Kidney epithelial cell (primary cell): ENCODE results near the gene SFXN3. TPM values are rescaled to one million over a fixed set of nuclear protein-coding genes. Genes with fewer than 3 reads are reported as not detected.

Source experiments
- DNase-seq: peaks from one replicate; pipeline ENCODE4 v3.0.0-alpha.2; 2010; ENCODE audit warnings: low read depth
- H3K27me3 ChIP-seq: 2 replicates; pipeline ENCODE4 v1.6.0; 2011; ENCODE audit warnings: low read length; ENCODE audit not compliant: control insufficient read depth, insufficient read depth
- H3K36me3 ChIP-seq: 2 replicates; pipeline ENCODE4 v1.5.1; 2011; ENCODE audit warnings: low read length; ENCODE audit not compliant: control insufficient read depth, insufficient read depth
- H3K4me3 ChIP-seq: 2 replicates; pipeline ENCODE4 v1.5.1; 2011; ENCODE audit warnings: low read depth, mild to moderate bottlenecking, control low read depth, low read length
- CTCF ChIP-seq: IDR thresholded peaks from 2 replicates; pipeline ENCODE4 v1.5.1; 2011; ENCODE audit warnings: mild to moderate bottlenecking, moderate library complexity, low read length, control low read depth, inconsistent platforms; ENCODE audit not compliant: insufficient read depth, poor library complexity, severe bottlenecking
- total RNA-seq: library from RNA; depleted of rRNA; stranded (reverse); fragments of >200 nt; gene quantifications from 2 replicates; pipeline ENCODE4 v1.2.3, GENCODE V29; 2015

Gene SFXN3
- total RNA-seq, 1 donor from 2014 or later = 59.4 TPM

DNA sequence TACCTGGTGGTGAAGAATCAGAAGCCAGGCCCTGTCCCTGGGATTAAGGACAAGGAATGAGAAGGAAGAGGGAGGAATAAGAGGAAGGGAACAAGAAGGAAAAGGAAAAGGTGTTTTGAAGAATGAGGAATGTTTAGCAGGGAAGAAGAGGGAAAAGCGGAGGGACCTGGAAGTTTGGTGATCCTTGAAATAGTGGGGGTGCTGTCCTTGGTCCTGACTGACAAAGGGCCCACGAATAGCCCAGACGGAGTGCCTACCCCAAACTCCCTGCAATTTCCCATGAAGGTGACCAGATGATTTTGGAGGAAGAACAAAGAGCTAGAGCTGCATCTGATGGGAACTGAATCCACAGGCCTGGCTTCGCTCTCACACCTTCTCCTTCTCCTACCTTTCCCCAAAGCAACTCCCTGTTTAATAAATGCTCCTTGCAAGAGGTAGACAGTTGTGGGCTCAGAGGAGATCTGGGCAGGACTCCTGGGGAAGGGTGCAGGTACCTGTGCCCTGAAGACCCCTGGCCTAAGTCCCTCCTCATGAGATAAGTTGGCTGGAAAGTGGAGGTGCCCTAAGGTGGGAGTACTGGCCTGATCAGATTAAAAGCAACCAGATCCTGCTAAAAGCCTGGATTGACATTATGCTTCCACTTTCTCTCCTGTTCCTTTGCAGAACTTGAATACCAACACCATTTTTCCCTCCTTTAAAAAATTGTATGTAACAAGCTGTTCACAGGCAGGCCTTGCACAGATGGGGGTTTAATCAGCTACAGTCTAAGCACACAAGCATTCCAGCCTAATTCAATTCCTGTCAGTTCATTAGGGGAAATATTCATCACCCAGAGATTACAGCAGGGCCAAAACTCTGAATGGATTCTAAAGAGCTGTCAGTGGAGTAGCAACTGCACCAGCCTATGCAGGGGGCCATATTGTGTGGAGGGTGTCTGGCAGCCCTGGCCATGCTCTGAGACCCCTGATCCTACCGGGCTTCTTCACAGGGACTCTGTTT lies 50.2 kb downstream of the SFXN3 start:
- H3K27me3 ChIP-seq = peaks cover 27% of the 10 kb centered on the region
- TF ChIP-seq CTCF = no peak
- no peak overlapping the region for H3K4me3 ChIP-seq
- DNase-seq = no peak
- H3K36me3 ChIP-seq = no peaks in the 10 kb centered on the region

GRCh38 chr10:101085846-101086245 lies 54.8 kb downstream of the SFXN3 start:
- no peak for TF ChIP-seq CTCF
- DNase-seq = no peak
- peaks cover 57% of the 10 kb centered on the region for H3K27me3 ChIP-seq

DNA sequence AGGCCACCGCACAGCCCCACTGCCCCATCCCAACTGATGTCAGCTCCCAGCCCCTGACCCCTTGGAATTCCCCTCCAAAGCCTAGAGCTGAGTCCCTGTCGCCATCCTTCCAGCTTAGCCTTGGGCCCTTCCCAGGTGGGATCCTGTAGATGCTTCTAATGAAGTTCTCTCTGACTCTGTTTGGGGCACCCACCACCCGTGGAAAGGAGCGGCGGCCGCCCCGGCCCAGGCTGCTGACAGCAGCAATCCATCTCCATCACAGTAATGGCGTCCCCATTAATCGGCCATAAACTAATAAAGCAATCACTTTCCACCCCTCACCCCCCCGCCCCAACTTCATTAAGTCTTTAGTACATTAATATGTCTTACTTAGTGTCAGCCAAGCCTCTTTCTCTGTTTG lies 56.3 kb downstream of the SFXN3 start:
- no peak overlapping the region for H3K4me3 ChIP-seq
- no peak for DNase-seq
- no peaks in the 10 kb centered on the region for H3K36me3 ChIP-seq
- H3K27me3 ChIP-seq = peaks cover 66% of the 10 kb centered on the region
- no peak for TF ChIP-seq CTCF

More at GRCh38 chr10:101085846-101086245, 54.8 kb downstream of the SFXN3 start:
- Histone ChIP-seq H3K36me3 (no peaks in the 10 kb centered on the region), H3K4me3 (no peak overlapping the region)

GRCh38 chr10:101087965-101088364 lies 56.9 kb downstream of the SFXN3 start:
- H3K4me3 ChIP-seq = no peak overlapping the region
- no peak for TF ChIP-seq CTCF
- no peak for DNase-seq
- H3K36me3 ChIP-seq = no peaks in the 10 kb centered on the region
- peaks cover 66% of the 10 kb centered on the region for H3K27me3 ChIP-seq

- no peak for TF ChIP-seq CTCF
- Histone ChIP-seq H3K4me3 (no peak overlapping the region), H3K27me3 (peaks cover 81% of the 10 kb centered on the region), H3K36me3 (no peaks in the 10 kb centered on the region)
- DNase-seq = no peak
Observed at GRCh38 chr10:101089520-101090299, 58.7 kb downstream of the SFXN3 start.
